NT2/D1 (cell line): Measurements from ENCODE around the gene PCDHGA10.

ENCODE experiments used
- SUZ12 ChIP-seq: IDR thresholded peaks from 2 replicates; pipeline ENCODE4 v1.6.1; 2011; ENCODE audit not compliant: insufficient read length, insufficient read depth; ENCODE audit errors: extremely low read depth
- YY1 ChIP-seq: IDR thresholded peaks from 2 replicates; pipeline ENCODE4 v1.6.1; 2011; ENCODE audit not compliant: insufficient read length, insufficient read depth
- ZNF274 ChIP-seq: IDR thresholded peaks from 2 replicates; pipeline ENCODE4 v1.6.1; 2011; ENCODE audit warnings: mild to moderate bottlenecking, low read depth, low read length

DNA sequence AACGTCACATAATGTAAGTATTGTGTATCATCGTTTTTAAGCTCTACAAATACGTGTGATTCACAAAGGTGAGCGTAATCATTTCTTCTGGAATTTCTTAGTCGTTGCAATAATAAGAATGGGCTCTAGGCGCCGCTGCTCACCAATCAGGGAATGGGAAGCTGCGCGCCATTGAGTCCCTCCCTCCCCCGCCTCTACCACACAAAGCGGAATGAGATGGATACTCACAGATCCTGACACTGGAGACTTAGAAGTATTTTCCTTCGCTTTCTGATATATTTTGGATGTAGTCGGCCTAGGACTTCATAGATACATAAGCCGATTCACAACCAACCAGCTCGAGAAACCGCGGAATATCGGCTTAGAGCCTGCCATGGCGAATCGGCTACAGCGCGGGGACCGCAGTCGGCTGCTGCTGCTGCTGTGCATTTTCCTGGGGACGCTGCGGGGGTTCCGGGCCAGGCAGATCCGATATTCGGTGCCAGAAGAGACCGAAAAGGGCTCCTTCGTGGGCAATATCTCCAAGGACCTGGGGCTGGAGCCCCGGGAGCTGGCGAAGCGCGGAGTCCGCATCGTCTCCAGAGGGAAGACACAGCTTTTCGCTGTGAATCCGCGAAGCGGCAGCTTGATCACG lies 8.2 kb downstream of the PCDHGA10 start, which contains the start of gene PCDHGA11:
- TF ChIP-seq ZNF274 (no peak), YY1 (peak; percentile 37), SUZ12 (no peak)
